ENCODE measurements around the gene CAPRIN2.

The CAPRIN2 gene

GRCh38 chr12:30761730-30762129 lies 7.0 kb upstream of the CAPRIN2 start:
- no peak for DNase-seq (ENCODE audit: low read depth in 2 of 2)

DNA sequence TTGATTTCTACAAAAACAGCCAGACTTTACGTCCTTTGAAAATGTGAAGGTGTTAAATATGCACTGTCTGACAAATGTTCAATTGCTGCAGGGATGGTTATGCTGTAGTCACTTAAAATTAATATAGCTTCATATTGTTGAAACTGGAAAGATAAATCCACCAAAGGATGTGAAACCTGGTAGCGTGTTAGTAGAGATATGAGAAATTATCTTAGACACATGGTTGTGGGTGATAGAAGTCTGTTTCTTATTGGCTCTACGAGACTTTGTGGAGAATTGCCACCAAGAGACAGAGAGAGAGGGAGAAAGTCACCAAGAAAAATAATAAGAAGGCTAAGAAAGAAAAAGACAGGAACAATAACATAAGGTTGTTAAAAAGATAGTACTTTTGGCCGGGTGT lies 2.6 kb upstream of the CAPRIN2 start:
- DNase-seq (ENCODE audit: low read depth in 2 of 2), result no peak

DNA sequence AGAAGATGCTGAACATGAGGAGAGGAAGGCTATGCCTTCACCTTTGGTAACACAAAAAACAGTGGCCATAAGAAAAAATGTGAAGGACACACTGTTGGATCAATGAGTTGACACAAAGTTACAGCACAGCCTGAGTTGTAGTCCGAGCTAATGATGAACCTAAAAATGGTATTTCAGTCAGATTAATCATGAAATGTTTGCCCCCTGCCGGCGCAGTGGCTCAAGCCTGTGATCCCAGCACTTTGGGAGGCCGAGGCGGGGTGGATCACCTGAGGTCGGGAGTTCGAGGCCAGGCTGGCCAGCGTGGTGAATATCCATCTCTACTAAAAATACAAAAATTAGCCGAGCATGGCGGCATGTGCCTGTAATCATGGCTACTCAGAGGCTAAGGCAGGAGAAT lies 1.3 kb upstream of the CAPRIN2 start:
- no peak for DNase-seq (ENCODE audit: low read depth in 2 of 2)

DNA sequence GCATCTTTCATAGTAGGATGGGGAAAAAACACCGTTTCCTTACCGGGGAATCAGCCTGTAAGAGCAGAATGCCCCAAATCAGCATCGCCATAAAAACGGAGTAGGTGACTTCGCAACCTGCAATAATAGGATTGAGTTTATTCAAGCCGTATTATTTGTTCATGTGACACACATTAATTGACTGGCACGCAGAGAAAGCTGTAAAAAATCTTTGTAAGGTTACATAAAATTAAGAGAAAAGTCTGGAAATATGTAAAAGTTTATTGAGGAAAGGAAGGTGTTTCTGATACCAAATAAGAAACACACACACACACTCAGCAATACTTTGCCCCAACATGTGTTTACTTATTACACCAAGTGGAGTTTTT lies 628 bp upstream of the CAPRIN2 start:
- no peak for DNase-seq (ENCODE audit: low read depth in 2 of 2)

GRCh38 chr12:30754383-30754749 lies 385 bp downstream of the CAPRIN2 start:
- DNase-seq (ENCODE audit: low read depth in 2 of 2), result peak in 1 of 2 donors; percentile 28

DNA sequence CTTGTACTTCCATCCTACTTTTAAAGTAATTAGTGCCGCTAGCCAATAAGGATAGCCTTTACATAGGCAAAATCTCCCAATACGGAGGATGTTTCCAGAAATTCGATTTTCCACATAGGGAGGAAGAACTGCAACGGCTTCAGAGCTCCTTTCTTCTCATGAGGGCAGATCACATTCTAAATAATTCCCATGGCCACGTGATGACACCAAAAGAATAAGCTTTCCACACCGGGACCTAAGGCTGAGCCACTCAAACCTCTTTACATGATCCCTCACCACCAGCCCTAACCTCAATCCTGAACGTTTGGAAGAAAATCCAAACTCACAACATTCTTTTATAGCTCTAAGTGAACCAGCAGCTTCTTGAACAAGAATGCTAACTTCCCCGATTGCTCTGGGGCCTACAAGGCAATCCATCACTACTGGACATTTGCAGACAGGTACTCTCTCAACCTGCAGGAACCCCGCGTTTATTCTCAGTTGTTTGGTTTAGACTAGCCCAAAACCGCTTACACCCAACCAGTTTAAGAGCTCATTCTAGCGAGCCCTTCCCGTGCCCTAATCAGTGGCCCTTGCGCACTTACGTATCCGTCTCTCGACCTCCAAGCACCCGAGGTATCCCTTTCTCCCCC lies 884 bp downstream of the CAPRIN2 start:
- no peak for DNase-seq (ENCODE audit: low read depth in 2 of 2)

- DNase-seq (ENCODE audit: low read depth in 2 of 2), result no peak
Observed at GRCh38 chr12:30753233-30753632, 1.5 kb downstream of the CAPRIN2 start.

DNA sequence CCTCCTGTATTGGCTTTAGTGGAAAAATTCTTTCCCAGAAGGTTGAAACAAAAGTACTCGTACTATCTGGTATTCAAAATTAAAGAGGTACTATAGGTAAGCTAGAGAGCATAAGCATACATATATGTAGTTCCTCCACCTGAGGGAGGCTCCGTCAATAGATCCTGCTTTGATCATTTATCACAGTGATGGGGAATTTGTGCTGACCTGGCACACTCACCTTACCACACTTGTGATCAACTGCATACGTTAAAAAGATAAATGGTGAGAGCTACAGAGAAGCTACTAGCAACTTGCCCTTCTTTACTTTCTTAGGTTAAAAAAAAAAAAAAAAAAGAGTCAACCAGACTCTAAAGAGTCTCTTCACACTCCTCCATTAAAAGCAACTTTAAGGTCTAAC lies 2.5 kb downstream of the CAPRIN2 start:
- no peak for DNase-seq (ENCODE audit: low read depth in 2 of 2)

- no peak for DNase-seq (ENCODE audit: low read depth in 2 of 2)
Observed at GRCh38 chr12:30748147-30748546, 6.6 kb downstream of the CAPRIN2 start.

GRCh38 chr12:30746190-30746589 lies 8.6 kb downstream of the CAPRIN2 start:
- no peak for DNase-seq (ENCODE audit: low read depth in 2 of 2)

- no peak for DNase-seq (ENCODE audit: low read depth in 2 of 2)
Observed at GRCh38 chr12:30744321-30744720, 10.4 kb downstream of the CAPRIN2 start.

DNA sequence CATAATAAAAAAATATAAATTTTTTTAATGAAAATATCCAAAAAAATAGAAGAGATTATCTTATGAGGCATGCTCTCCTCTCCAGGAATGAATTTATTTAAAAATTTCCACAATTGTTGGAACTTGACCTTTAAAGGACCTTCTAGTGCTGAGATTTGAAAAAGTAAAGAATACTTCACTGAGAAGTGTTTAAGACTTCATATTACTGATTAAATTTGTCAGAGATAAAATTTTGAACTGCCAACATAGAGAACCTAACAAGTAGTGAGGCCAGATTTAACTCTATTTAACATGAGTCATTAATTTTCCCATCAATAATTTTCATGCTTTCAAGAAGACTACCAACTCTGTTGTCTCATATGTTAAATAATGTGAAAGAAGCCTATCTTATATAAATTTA lies 14.5 kb downstream of the CAPRIN2 start:
- DNase-seq (ENCODE audit: low read depth in 2 of 2), result no peak

DNA sequence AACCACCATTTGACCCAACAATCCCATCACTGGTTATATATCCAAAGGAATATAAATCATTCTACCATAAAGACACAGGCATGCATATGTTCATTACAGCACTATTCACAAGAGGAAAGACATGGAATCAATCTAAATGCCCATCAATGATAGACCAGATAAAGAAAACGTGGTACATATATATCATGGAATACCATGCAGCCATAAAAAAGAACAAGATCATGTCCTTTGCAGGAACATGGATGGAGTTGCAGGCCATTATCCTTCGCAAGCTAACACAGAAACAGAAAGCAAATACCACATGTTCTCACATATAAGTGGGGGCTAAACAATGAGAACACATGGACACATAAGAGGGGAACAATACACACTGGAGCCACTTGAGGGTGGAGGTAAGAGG lies 15.7 kb downstream of the CAPRIN2 start:
- DNase-seq (ENCODE audit: low read depth in 2 of 2), result no peak

GRCh38 chr12:30732954-30733637 lies 21.7 kb downstream of the CAPRIN2 start:
- DNase-seq (ENCODE audit: low read depth in 2 of 2), result no peak

- no peak for DNase-seq (ENCODE audit: low read depth in 2 of 2)
Observed at GRCh38 chr12:30730011-30730410, 24.7 kb downstream of the CAPRIN2 start.

- DNase-seq (ENCODE audit: low read depth in 2 of 2), result no peak
Observed at GRCh38 chr12:30729547-30729946, 25.2 kb downstream of the CAPRIN2 start.

DNA sequence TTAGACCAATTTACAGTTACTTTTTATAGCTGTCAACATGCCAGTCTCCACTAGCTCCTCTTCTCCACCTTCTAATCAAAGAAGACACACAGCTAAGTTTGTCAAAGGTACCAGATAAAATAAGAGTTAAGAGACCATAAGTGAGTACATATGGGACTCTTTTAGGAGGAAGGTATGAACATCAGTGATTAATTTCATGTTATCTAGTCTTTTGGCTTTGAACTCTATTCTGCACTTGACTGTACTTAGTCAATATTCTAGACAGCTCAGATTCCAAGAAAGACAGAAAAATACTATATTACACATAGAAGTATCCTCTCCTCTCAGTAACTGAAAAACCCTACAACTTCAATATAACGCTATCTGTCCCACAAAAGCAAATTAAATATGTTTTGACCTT lies 28.1 kb downstream of the CAPRIN2 start:
- DNase-seq (ENCODE audit: low read depth in 2 of 2), result no peak

GRCh38 chr12:30725739-30726138 lies 29.0 kb downstream of the CAPRIN2 start:
- no peak for DNase-seq (ENCODE audit: low read depth in 2 of 2)

DNA sequence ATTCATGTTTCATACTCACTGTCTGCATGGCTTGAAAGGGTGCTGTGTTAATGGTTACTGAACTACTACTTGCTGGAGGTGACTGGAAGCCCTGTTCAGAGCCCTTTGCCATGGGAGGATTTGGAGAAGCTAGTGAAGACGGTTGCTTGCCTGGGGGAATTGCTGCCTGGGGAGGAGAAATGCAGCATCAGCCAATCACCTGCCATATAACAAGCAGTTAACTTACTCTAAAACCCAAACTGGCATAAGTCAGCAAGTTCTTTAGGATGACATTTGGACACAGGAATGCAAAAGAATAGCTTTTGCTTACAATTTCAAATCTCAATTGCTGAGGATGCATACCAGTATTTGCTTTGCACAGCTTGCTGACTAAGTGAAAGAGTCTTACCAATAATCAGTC lies 35.7 kb downstream of the CAPRIN2 start:
- DNase-seq (ENCODE audit: low read depth in 2 of 2), result no peak

DNA sequence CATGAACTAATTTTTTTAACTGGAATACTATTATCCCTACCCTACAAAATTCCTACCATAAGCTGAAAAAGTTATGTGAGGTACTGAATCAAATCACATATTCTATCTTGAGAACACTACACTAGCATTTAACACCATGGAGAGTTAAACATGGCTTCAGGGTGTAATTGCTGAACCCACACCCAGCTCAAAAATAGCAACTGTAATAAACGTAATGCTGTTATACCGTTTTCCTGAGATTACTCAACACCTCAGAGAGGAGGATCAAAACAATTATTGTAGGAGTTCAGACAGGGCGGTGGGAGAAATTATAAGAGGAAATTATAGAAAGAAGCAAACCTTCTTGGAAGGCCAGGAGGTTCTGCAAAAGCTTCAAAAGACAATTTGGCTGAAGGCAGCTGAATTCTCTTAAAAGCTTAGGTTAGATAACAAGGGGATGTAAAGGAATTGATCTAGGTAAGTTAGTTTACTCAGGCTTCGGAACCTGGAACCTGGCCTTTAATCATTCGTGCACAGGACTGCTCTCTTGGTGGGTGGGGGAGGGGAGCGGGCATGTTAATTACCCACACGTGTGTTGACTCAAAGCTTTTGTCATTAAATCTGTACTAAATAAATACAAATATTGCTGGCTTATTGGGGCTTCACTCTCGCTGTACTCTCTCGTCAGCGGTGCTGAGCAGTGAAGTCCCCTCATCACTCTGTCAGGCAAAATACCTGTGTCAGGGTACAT lies 47.0 kb downstream of the CAPRIN2 start:
- no peak for DNase-seq (ENCODE audit: low read depth in 2 of 2)

DNA sequence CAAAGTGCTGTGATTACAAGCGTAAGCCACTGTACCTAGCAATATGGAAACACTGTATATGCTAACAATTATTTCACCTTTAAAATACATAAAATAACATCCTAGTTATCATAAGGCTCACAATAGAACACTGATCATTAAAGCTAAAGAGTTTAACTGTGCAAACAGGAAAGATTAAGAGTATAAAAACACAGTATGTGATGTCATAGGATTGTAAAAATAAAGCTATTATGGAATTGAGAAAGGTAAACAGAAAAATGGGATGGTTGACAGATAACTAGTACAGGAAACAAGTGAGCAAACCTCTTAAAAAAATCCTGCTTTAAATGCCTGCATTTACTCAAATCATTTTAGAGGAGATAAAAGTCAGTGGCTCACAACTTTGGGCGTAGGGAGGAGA lies 48.3 kb downstream of the CAPRIN2 start:
- no peak for DNase-seq (ENCODE audit: low read depth in 2 of 2)

- no peak for DNase-seq (ENCODE audit: low read depth in 2 of 2)
Observed at GRCh38 chr12:30701056-30701455, 53.7 kb downstream of the CAPRIN2 start.

GRCh38 chr12:30700216-30700900 lies 54.4 kb downstream of the CAPRIN2 start:
- DNase-seq (ENCODE audit: low read depth in 2 of 2), result no peak
